Neuron (in vitro differentiated cells): ENCODE data around the gene OR6K2.
"Not testable (repeated sequence)": the region's sequence is repeated elsewhere in the genome, so short reads cannot be mapped to it uniquely, and the experiment has no call there.

ENCODE experiments used
- H2AFZ ChIP-seq: one replicate; pipeline ENCODE4 v1.6.1; 2013; ENCODE audit warnings: low read depth, mild to moderate bottlenecking, inconsistent platforms, low read length, moderate library complexity
- H3K27me3 ChIP-seq: one replicate; pipeline ENCODE4 v1.6.1; 2013; ENCODE audit warnings: low read length; ENCODE audit not compliant: insufficient read depth
- H3K36me3 ChIP-seq: one replicate; pipeline ENCODE4 v1.6.1; 2013; ENCODE audit warnings: low read length; ENCODE audit not compliant: insufficient read depth
- H3K4me1 ChIP-seq: one replicate; pipeline ENCODE4 v1.6.1; 2013; ENCODE audit warnings: low read length; ENCODE audit not compliant: insufficient read depth
- H3K4me3 ChIP-seq: 2 replicates; pipeline ENCODE4 v1.5.1; 2013; ENCODE audit warnings: mild to moderate bottlenecking, low read length, moderate library complexity
- H3K9me3 ChIP-seq: one replicate; pipeline ENCODE4 v1.6.1; 2013; ENCODE audit warnings: low read length

The OR6K2 gene

DNA sequence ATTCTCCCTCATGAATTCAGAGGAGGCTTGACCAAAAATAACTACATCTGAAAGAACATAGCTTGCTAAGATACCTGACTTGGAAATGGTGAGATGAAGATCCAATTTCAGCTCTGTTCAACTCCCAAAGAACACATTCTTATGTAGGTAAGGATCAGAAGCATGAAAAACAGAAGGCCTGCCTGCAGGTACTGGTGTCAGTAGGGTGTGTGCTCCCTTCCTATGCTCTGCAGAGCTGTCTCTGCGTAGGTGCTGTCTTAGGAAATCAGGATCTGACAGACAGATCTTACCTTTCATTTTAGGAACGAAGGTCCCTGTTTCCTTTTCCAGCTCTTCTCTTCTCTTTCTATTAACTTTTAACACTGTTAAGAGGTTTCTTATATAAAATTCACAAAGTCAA is 5.6 kb upstream of the OR6K2 start:
- Histone ChIP-seq H3K4me3 (no peak overlapping the region), H2AFZ (no peak overlapping the region)

DNA sequence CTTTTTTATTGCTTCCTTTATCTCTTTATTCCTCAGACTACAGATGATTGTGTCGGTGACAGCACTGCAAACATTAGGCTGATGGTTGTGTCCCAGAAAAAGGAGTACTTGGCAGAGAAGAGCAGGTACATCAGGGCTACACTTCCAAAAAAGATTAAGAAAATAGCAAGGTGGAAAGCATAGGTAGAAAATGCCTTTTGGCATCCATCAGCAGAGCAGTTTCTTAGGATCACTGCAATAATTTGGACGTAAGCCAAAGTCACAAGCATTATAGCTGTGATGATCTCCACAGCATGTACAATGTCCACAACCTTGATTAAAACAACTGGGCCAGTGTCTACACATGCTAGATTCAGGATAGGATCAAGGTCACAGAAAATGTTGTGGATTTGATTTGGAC is 5.9 kb downstream of the OR6K2 start:
- Histone ChIP-seq H3K4me3 (no peak overlapping the region), H2AFZ (no peak overlapping the region), H3K9me3 (no peaks in the 10 kb centered on the region), H3K27me3 (no peaks in the 10 kb centered on the region), H3K4me1 (no peaks in the 10 kb centered on the region), H3K36me3 (no peaks in the 10 kb centered on the region)

More for the DNA sequence above, 5.6 kb upstream of the OR6K2 start:
- no peaks in the 10 kb centered on the region for H3K27me3 ChIP-seq
- H3K9me3 ChIP-seq, result no peaks in the 10 kb centered on the region
- no peaks in the 10 kb centered on the region for H3K4me1 ChIP-seq
- H3K36me3 ChIP-seq, result no peaks in the 10 kb centered on the region

DNA sequence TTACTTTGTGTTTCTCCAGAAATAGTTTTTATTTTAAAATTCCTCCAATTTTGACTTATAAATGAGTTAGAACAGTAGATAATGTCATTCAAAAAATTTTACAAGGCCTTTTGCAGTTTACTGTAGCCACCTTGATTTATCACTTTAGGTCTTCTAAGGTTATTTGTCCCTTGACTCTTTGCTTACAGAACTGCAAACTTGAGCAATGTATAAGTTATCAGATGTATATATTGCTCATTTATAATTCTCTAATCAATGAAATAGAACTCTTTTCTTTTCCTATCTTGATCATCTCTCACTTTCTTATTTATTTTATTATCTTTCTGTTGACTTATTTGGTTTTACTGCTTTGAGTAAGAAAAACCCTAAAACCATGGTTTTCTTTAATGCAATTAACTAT is 8.1 kb downstream of the OR6K2 start:
- Histone ChIP-seq H3K9me3 (no peaks in the 10 kb centered on the region), H3K36me3 (no peaks in the 10 kb centered on the region), H2AFZ (no peak overlapping the region)

DNA sequence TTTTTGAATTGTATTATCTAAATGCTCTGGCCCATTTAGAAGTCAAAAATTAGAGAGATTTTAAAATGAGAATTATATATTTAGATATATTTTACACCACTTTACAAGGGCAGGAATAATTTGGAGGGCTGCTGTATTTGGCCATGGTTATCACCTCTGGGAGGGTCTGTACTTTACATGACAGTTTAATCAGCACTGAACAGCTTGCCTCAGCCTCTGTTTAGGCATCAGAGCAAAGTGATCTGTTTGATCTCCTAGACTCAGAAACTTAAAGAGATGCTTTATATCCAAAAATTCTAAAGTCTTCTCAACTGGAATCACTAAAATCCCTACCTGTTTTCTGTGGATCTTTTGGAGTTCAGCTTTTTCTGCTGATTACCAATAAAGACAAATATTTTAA is 8.5 kb downstream of the OR6K2 start:
- Histone ChIP-seq H3K4me3 (no peak overlapping the region), H3K9me3 (no peaks in the 10 kb centered on the region), H3K27me3 (no peaks in the 10 kb centered on the region), H3K4me1 (no peaks in the 10 kb centered on the region), H2AFZ (no peak overlapping the region), H3K36me3 (no peaks in the 10 kb centered on the region)

More for the DNA sequence above, 8.1 kb downstream of the OR6K2 start:
- Histone ChIP-seq H3K4me1 (no peaks in the 10 kb centered on the region), H3K4me3 (no peak overlapping the region), H3K27me3 (no peaks in the 10 kb centered on the region)

DNA sequence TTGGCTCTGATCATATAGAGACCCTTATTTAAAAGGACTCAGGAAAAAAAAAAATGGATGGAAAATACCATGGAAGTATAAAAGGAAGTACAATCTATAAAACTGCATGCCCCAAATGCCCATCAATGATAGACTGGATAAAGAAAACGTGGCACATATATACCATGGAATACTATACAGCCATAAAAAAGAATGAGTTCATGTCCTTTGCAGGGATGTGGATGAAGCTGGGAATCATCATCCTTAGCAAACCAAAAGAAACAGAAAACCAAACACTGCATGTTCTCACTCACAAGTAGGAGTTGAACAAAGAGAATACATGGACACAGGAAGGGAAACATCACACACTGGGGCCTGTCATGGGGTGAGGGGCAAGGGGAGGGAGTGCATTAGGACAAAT is 9.3 kb downstream of the OR6K2 start:
- not testable (repeated sequence) for H3K36me3 ChIP-seq, H3K9me3 ChIP-seq, H3K4me3 ChIP-seq, H3K4me1 ChIP-seq, H2AFZ ChIP-seq, H3K27me3 ChIP-seq

DNA sequence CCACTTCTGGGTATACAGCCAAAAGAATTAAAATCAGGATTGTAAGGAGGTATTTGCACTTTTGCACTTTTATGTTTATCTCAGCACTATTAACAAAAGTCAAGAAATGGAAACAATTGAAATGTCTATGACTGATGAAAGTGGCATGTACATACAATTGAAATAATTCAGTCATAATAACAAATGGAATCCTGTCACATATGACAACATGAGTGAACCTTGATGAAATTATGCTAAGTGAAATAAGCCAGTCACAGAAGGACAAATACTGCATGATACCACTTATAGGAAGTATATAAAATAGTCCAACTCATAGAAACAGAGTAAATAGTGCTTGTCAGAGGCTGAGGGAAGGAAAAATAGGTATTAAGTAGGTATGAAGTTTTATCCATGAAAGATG is 10.6 kb downstream of the OR6K2 start:
- Histone ChIP-seq H3K27me3 (peaks cover 4% of the 10 kb centered on the region), H3K36me3 (no peaks in the 10 kb centered on the region), H3K4me3 (no peak overlapping the region), H2AFZ (no peak overlapping the region), H3K4me1 (no peaks in the 10 kb centered on the region), H3K9me3 (no peaks in the 10 kb centered on the region)

DNA sequence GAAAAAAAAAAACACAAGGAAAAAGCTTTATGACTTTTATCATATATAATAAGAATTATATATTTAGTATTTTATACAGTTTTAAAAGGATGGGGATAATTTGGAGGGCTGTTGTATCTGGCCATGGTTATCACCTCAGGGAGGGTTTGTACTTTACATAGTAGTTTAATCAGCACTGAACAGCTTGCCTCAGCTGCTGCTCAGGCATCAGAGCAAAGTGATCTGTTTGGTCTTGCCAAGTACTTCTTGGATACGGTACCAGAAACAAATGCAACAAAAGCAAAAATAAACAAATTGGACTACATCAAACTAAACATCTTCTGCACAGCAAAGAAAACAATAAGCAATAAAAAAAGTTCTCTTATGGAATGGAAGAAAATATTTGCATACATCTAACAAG is 11.3 kb downstream of the OR6K2 start:
- no peaks in the 10 kb centered on the region for H3K4me1 ChIP-seq
- no peaks in the 10 kb centered on the region for H3K9me3 ChIP-seq
- no peak overlapping the region for H2AFZ ChIP-seq
- no peaks in the 10 kb centered on the region for H3K36me3 ChIP-seq
- H3K4me3 ChIP-seq, result no peak overlapping the region
- peaks cover 4% of the 10 kb centered on the region for H3K27me3 ChIP-seq

DNA sequence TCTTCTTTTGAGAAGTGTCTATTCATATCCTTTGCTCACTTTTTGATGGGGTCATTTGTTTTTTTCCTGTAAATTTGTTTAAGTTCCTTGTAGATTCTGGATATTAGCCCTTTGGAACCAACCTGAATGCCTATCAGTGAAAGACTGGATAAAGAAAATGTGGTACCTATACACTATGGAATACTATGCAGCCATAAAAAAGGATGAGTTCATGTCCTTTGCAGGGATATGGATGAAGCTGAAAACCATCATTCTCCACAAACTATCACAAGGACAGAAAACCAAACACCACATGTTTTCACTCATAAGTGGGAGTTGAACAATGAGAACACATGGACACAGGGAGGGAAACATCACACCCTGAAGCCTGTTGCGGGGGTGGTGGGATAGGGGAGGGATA is 12.1 kb downstream of the OR6K2 start:
- not testable (repeated sequence) for H3K4me1 ChIP-seq, H3K36me3 ChIP-seq, H2AFZ ChIP-seq, H3K4me3 ChIP-seq, H3K27me3 ChIP-seq, H3K9me3 ChIP-seq

DNA sequence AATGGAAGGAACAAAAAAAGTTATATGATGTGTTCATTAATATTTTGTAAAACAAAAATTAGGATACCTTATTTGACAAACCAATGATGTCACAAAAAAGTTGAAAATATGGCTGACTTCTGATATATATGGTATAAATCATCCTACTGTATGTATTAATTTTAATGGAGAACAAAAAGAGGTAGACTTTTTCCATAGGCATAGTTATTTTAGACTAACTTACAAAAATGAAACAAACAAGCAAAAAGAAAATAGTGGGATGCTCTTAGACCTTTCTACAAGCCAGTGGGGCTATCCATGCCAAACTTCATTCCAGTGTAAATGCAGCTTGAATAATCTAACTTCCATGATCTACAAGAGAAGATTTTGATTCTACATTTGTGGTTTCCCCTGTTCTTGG is 13.4 kb downstream of the OR6K2 start:
- Histone ChIP-seq H3K36me3 (no peaks in the 10 kb centered on the region), H3K4me1 (no peaks in the 10 kb centered on the region)

DNA sequence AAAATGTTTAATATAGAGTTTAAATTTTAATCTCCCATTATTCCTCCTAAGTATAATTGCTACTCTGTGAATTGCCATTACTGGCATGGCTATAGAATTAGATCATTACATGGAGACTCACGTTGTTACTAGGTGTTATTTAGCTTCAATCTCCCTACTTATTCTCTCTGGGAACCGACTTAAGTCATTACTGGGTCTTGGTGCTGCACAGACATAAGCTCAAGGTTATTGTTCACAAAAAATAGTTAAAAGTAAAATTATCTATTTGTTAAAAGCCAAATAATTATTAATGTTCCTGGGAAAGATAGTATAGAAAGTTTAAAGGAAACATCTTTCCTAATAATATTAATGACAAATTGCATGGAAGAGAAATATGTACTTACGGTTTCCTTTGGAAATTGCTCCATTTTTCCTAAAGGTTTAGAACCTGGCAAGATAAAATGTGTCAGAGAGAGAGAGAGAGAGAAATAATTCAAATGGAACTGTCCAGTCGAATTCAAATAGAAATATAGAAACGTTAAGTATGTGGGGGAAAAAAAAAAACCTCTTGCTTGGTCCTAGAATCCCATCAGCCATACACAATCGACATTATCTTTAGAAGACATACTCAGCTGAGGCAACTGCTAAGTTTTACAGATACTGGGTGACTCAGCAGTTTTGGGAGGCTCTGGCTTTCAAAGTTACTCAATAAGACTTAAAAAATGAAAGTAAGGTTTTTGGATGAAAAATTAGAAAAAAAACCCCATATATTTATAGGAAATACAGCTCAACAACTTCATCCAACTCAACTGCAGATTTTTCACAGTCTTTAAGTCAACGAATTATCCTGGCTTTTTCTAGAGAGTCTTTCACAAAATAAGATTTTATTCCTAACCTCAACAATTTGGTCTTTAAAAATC is 14.1 kb downstream of the OR6K2 start, which contains the start of gene SPTA1:
SPTA1 (minus strand) TSS at position 605 of the 899 bp plus-strand sequence; CDS start at position 407, 198 bp downstream.
- Histone ChIP-seq H3K4me3 (no peak within 1 kb of the TSS), H2AFZ (no peak within 1 kb of the TSS), H3K36me3 (no peaks in the 10 kb centered on the region)

More for the DNA sequence above, 13.4 kb downstream of the OR6K2 start:
- no peak overlapping the region for H3K4me3 ChIP-seq
- H2AFZ ChIP-seq, result no peak overlapping the region
- H3K9me3 ChIP-seq, result no peaks in the 10 kb centered on the region
- H3K27me3 ChIP-seq, result peaks cover 4% of the 10 kb centered on the region

DNA sequence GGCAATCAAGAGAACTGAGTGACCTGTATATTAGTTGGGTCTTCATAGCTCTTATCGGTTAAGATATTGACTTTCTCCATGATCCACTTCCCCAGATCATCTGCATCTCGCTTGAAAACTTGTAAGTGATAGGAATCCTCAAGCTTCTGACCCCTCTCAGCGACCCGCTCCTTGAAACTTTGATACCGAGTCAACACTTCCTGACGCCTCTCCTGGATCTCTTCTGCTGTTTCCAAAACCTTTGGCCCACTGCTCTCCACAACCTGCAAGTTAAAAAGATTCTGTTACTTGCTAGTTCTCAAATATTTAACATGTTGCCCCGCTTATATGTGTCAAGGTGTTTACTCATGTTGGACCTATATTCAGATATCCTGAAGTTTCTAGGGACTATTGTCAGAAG is 15.4 kb downstream of the OR6K2 start:
- Histone ChIP-seq H3K27me3 (peaks cover 6% of the 10 kb centered on the region), H3K4me1 (no peaks in the 10 kb centered on the region), H2AFZ (no peak overlapping the region), H3K9me3 (no peaks in the 10 kb centered on the region), H3K4me3 (no peak overlapping the region), H3K36me3 (no peaks in the 10 kb centered on the region)

More for the DNA sequence above, 14.1 kb downstream of the OR6K2 start, which contains the start of gene SPTA1:
- H3K9me3 ChIP-seq, result no peaks in the 10 kb centered on the region
- peaks cover 5% of the 10 kb centered on the region for H3K27me3 ChIP-seq
- no peaks in the 10 kb centered on the region for H3K4me1 ChIP-seq

DNA sequence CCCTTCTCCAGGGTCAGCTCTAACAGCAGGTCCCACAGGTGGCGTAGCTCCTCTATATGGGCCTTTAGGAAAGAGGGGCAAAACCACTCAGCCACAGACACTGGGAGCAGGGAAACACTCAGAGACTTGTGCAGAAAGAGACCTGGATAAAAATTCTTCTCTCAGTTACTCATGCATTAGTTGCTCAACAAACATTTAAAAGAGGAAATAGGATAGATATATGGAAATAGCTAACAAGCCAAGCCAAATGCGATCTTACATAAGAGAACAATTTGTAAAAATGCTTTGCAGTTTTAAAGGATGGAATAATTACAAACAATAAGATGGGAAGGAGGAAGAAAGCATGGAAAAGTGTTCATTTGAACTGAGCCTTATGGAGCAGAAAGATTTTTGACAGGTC is 18.8 kb downstream of the OR6K2 start:
- peaks cover 6% of the 10 kb centered on the region for H3K27me3 ChIP-seq
- H3K4me3 ChIP-seq, result no peak overlapping the region
- H3K9me3 ChIP-seq, result no peaks in the 10 kb centered on the region
- no peaks in the 10 kb centered on the region for H3K4me1 ChIP-seq
- no peaks in the 10 kb centered on the region for H3K36me3 ChIP-seq
- no peak overlapping the region for H2AFZ ChIP-seq

DNA sequence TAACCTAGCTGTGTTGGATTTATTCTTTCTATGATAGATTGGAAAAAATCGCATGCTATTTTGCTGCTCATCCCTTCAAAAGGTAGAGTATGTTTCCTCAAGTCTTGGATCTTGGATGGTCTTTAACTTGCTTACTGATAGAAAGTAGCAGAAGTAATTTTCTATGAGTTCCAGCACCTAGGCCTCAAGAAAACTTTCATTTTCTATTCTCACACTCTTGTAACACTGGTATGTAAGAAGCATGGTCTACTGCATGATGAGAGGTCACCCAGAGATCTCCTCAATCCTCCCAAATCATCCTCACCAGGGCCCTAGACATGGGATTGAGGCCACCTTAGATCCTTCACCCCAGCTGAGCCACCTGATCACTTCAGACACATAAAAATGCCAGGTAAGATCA is 21.2 kb downstream of the OR6K2 start:
- H3K36me3 ChIP-seq, result no peaks in the 10 kb centered on the region
- H3K9me3 ChIP-seq, result no peaks in the 10 kb centered on the region
- H3K27me3 ChIP-seq, result peaks cover 3% of the 10 kb centered on the region
- no peak overlapping the region for H3K4me3 ChIP-seq
- H2AFZ ChIP-seq, result no peak overlapping the region
- H3K4me1 ChIP-seq, result no peaks in the 10 kb centered on the region
